ENCODE data around the gene ADAM10. TPM values are rescaled to one million over a fixed set of nuclear protein-coding genes. Genes with fewer than 3 reads are reported as not detected.
"Not testable (repeated sequence)": the region's sequence is repeated elsewhere in the genome, so short reads cannot be mapped to it uniquely, and the experiment has no call there.

Gene ADAM10
- total RNA-seq, 2 experiments from 2014 or later: 61.9 to 103 TPM

GRCh38 chr15:58770519-58770856 lies 21.0 kb upstream of the ADAM10 start:
- H3K36me3 ChIP-seq (ENCODE audit: insufficient read depth, low read length): no peaks in the 10 kb centered on the region
- intact Hi-C loops (cut with micrococcal nuclease; ENCODE audit: unreplicated experiment): loop anchor here (2.0 to 5.0 kb wide), 2 partner anchors 162 to 498 kb away; partner anchors contain the start of gene SLTM
- H3K4me3 ChIP-seq (ENCODE audit: low read depth, low read length, poor library complexity, severe bottlenecking): peak overlapping the region; percentile 90
- H3K9me2 ChIP-seq (ENCODE audit: insufficient read depth, low read length): no peaks in the 10 kb centered on the region
- H3K27ac ChIP-seq (ENCODE audit: low read depth, low read length, poor library complexity, severe bottlenecking): peak overlapping the region; percentile 59
- peak overlapping the region; percentile 95 for H3K4me2 ChIP-seq (ENCODE audit: low read length)
- H3K79me2 ChIP-seq (ENCODE audit: insufficient read depth, low read depth, low read length): peaks cover 14% of the 10 kb centered on the region; the same call in 1 of the 2 replicates
- peaks cover 31% of the 10 kb centered on the region for H3K4me1 ChIP-seq (ENCODE audit: insufficient read depth, low read length, poor library complexity, severe bottlenecking)
- H2AFZ ChIP-seq (ENCODE audit: low read length): peak overlapping the region; percentile 98
- H3K9me3 ChIP-seq (ENCODE audit: low read length): 0 out of 2 replicates have a peak, but pooled peaks cover 5% of the 10 kb centered on the region
- H4K20me1 ChIP-seq (ENCODE audit: insufficient read depth, low read length): no peaks in the 10 kb centered on the region
- peak; percentile 56 for DNase-seq (ENCODE audit: low spot score)
- ChIA-PET CTCF (ENCODE audit: unreplicated experiment) (interaction anchor here (1.8 to 2.5 kb wide), 2 partner anchors 15 to 20 kb away, joined by 9 to 10 read pairs; no protein-coding TSS in a partner anchor), POLR2A (interaction anchor here (0.6 to 2.5 kb wide), 26 partner anchors 10 to 575 kb away, joined by 3 to 30 read pairs (median 4); partner anchors contain the start of genes ADAM10 and SLTM)
- BruUV-seq (replicated peaks): TSS peak; percentile 94
- TF ChIP-seq EZH2phosphoT487 (IDR thresholded peaks at IDR 0.05; ENCODE audit: borderline replicate concordance, low read depth, low read length): no peak
- TF ChIP-seq, protein P1, sequence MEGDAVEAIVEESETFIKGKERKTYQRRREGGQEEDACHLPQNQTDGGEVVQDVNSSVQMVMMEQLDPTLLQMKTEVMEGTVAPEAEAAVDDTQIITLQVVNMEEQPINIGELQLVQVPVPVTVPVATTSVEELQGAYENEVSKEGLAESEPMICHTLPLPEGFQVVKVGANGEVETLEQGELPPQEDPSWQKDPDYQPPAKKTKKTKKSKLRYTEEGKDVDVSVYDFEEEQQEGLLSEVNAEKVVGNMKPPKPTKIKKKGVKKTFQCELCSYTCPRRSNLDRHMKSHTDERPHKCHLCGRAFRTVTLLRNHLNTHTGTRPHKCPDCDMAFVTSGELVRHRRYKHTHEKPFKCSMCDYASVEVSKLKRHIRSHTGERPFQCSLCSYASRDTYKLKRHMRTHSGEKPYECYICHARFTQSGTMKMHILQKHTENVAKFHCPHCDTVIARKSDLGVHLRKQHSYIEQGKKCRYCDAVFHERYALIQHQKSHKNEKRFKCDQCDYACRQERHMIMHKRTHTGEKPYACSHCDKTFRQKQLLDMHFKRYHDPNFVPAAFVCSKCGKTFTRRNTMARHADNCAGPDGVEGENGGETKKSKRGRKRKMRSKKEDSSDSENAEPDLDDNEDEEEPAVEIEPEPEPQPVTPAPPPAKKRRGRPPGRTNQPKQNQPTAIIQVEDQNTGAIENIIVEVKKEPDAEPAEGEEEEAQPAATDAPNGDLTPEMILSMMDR (conservative IDR thresholded peaks at IDR 0.05; ENCODE audit: low read length): no peak

DNA sequence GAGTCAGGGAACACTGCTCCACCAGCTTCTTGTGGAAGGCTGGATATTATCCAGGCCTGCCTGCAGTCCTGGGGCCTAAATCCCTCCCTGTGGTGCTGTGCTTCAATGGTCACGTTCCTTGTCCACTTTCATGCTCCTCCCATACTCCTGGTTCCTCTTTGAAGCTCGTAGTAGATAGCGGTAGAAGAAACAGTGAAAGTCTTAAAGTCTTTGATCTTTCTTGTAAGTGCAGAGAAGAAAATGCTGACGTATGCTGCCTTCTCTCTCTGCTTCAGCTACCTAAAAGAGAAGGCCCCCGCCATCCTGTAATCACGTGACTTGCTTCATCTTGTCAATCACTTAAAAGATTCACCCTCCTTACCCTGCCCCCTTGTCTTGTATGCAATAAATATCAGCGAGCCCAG lies 19.1 kb upstream of the ADAM10 start:
- H3K9me3 ChIP-seq (ENCODE audit: low read length): peaks cover 18% of the 10 kb centered on the region
- CTCF ChIA-PET (ENCODE audit: unreplicated experiment); H4K20me1 ChIP-seq (ENCODE audit: insufficient read depth, low read length); DNase-seq (ENCODE audit: low spot score); H2AFZ ChIP-seq (ENCODE audit: low read length); H3K36me3 ChIP-seq (ENCODE audit: insufficient read depth, low read length); H3K27ac ChIP-seq (ENCODE audit: low read depth, low read length, poor library complexity, severe bottlenecking); H3K9me2 ChIP-seq (ENCODE audit: insufficient read depth, low read length); H3K4me2 ChIP-seq (ENCODE audit: low read length); intact Hi-C loops (cut with micrococcal nuclease; ENCODE audit: unreplicated experiment); H3K4me3 ChIP-seq (ENCODE audit: low read depth, low read length, poor library complexity, severe bottlenecking); BruUV-seq (replicated peaks): not testable (repeated sequence)
- peaks cover 20% of the 10 kb centered on the region for H3K4me1 ChIP-seq (ENCODE audit: insufficient read depth, low read length, poor library complexity, severe bottlenecking)
- H3K79me2 ChIP-seq (ENCODE audit: insufficient read depth, low read depth, low read length): peaks cover 14% of the 10 kb centered on the region; the same call in 1 of the 2 replicates
- POLR2A ChIA-PET: interaction anchor here (0.6 kb wide), 1 partner anchor 680 kb away, joined by 3 read pairs; no protein-coding TSS in a partner anchor

DNA sequence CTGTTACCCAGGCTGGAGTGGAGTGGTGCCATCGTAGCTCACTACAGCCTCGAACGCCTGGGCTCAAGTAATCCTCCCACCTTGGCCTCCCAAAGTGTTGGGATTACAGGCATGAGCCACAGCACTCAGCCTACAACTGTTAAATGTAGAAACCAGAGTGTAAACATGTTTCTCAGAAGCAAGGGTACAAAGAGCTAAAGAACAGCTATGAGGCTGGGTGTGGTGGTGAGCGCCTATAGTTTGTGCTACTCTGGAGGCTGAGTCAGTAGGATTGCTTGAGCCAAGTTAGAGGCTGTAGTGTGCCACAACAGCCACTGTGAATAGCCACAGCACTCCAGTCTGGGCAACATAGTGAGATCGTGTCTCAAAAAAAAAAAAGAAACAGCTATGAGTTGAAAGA lies 16.8 kb upstream of the ADAM10 start:
- H3K27ac ChIP-seq (ENCODE audit: low read depth, low read length, poor library complexity, severe bottlenecking): no peak overlapping the region
- H2AFZ ChIP-seq (ENCODE audit: low read length): no peak overlapping the region
- no TSS peak for BruUV-seq (replicated peaks)
- H3K9me2 ChIP-seq (ENCODE audit: insufficient read depth, low read length): no peaks in the 10 kb centered on the region
- no peak overlapping the region for H3K4me3 ChIP-seq (ENCODE audit: low read depth, low read length, poor library complexity, severe bottlenecking)
- H3K79me2 ChIP-seq (ENCODE audit: insufficient read depth, low read depth, low read length): no peaks in the 10 kb centered on the region; the same call in 1 of the 2 replicates
- intact Hi-C loops (cut with micrococcal nuclease; ENCODE audit: unreplicated experiment): no loop called here
- no peaks in the 10 kb centered on the region for H4K20me1 ChIP-seq (ENCODE audit: insufficient read depth, low read length)
- no peak for DNase-seq (ENCODE audit: low spot score)
- peaks cover 18% of the 10 kb centered on the region for H3K9me3 ChIP-seq (ENCODE audit: low read length)
- POLR2A ChIA-PET: interaction anchor here (0.6 to 0.7 kb wide), 2 partner anchors 12 to 16 kb away, joined by 3 read pairs; no protein-coding TSS in a partner anchor
- H3K4me1 ChIP-seq (ENCODE audit: insufficient read depth, low read length, poor library complexity, severe bottlenecking): peaks cover 9% of the 10 kb centered on the region
- no peak overlapping the region for H3K4me2 ChIP-seq (ENCODE audit: low read length)
- CTCF ChIA-PET (ENCODE audit: unreplicated experiment): no interaction called here
- H3K36me3 ChIP-seq (ENCODE audit: insufficient read depth, low read length): no peaks in the 10 kb centered on the region
- no peak for TF ChIP-seq EZH2phosphoT487 (IDR thresholded peaks at IDR 0.05; ENCODE audit: borderline replicate concordance, low read depth, low read length)
- TF ChIP-seq, protein P1 (conservative IDR thresholded peaks at IDR 0.05; ENCODE audit: low read length): no peak
